GM19238 (cell line): Measurements from ENCODE around the gene BAHD1.

Experiments used
- DNase-seq: peaks from one replicate; pipeline ENCODE4 v3.0.0; 2011; ENCODE audit warnings: low spot score; ENCODE audit not compliant: insufficient read length

Gene BAHD1

GRCh38 chr15:40466426-40467260, 25.9 kb downstream of the BAHD1 start:
- no peak for DNase-seq

GRCh38 chr15:40467261-40467615, 26.5 kb downstream of the BAHD1 start:
- no peak for DNase-seq

GRCh38 chr15:40468898-40469331, 28.2 kb downstream of the BAHD1 start:
- no peak for DNase-seq

GRCh38 chr15:40469776-40470390, 29.1 kb downstream of the BAHD1 start:
- DNase-seq = no peak

GRCh38 chr15:40470423-40471104, 29.8 kb downstream of the BAHD1 start, which contains the start of gene CHST14:
Gene CHST14 (plus strand): TSS chr15:40470984. CDS start chr15:40471214, 230 bp downstream.
- peak; percentile 88 for DNase-seq

GRCh38 chr15:40471105-40471807, 30.5 kb downstream of the BAHD1 start:
- no peak for DNase-seq

GRCh38 chr15:40471808-40472150, 31.0 kb downstream of the BAHD1 start:
- no peak for DNase-seq

GRCh38 chr15:40472171-40472727, 31.5 kb downstream of the BAHD1 start:
- no peak for DNase-seq

GRCh38 chr15:40474581-40474980, 33.8 kb downstream of the BAHD1 start:
- DNase-seq = no peak

- DNase-seq = no peak
Measured at GRCh38 chr15:40477642-40478327, 37.0 kb downstream of the BAHD1 start.

- DNase-seq = no peak
Measured at GRCh38 chr15:40479024-40479423, 38.3 kb downstream of the BAHD1 start.

GRCh38 chr15:40481341-40482074, 40.8 kb downstream of the BAHD1 start:
- no peak for DNase-seq

GRCh38 chr15:40483919-40484318, 43.2 kb downstream of the BAHD1 start:
- DNase-seq = no peak

- no peak for DNase-seq
Measured at GRCh38 chr15:40486066-40486770, 45.5 kb downstream of the BAHD1 start.

GRCh38 chr15:40487816-40488682, 47.3 kb downstream of the BAHD1 start:
- no peak for DNase-seq

- DNase-seq = no peak
Measured at GRCh38 chr15:40489274-40490175, 48.8 kb downstream of the BAHD1 start.

GRCh38 chr15:40493089-40493840, 52.5 kb downstream of the BAHD1 start:
- no peak for DNase-seq
